ENCODE measurements around the gene BTG3.

DNA sequence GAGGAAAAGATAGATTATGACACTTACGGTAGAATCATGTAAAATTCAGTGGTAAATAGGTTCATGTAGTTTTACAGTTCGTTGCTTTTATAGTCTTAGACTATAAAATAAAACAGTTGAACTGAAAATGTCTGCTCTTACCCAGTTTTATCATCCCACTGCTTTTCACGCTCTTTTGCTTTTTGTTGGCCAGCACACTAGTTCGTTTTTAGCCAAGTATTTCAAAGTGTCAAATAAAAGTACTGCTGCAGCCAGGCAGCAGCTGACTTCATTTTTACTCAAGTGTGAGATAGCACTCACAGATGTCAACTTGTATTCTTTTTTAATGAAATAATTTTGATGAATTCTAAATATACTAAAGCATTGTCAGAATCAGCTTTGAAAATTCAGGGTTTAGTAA, 18.5 kb upstream of the BTG3 start:
- TF ChIP-seq POLR2A (IDR thresholded peaks at IDR 0.05), result no peak
- TF ChIP-seq, protein P1, sequence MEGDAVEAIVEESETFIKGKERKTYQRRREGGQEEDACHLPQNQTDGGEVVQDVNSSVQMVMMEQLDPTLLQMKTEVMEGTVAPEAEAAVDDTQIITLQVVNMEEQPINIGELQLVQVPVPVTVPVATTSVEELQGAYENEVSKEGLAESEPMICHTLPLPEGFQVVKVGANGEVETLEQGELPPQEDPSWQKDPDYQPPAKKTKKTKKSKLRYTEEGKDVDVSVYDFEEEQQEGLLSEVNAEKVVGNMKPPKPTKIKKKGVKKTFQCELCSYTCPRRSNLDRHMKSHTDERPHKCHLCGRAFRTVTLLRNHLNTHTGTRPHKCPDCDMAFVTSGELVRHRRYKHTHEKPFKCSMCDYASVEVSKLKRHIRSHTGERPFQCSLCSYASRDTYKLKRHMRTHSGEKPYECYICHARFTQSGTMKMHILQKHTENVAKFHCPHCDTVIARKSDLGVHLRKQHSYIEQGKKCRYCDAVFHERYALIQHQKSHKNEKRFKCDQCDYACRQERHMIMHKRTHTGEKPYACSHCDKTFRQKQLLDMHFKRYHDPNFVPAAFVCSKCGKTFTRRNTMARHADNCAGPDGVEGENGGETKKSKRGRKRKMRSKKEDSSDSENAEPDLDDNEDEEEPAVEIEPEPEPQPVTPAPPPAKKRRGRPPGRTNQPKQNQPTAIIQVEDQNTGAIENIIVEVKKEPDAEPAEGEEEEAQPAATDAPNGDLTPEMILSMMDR (IDR thresholded peaks at IDR 0.05), result no peak
- no peak for TF ChIP-seq EP300 (IDR thresholded peaks at IDR 0.05)
- TF ChIP-seq POLR2AphosphoS5 (IDR thresholded peaks at IDR 0.05), result no peak
